Measurements from ENCODE around the gene SORL1.

The SORL1 gene

DNA sequence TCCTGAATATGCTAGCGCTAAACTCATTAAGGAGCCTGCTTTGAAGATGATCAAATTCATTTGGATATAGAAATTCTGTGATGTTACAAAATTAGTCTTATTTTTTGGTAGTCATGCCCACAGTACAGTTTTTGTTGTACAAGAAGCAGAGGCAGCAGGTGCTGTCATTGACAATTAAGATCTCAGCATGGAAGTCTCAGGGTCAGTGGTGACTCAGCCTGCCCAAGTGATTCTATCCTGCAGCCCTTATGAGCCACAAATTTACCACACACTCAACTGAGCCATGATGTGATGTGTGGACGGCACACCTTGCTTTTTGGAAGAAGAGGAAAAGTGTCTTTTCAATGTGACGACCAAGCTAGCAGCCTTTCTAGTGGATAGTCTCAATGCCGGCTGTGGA is 154.2 kb downstream of the SORL1 start:
- no peaks in the 10 kb centered on the region for H3F3A ChIP-seq (ENCODE audit: low read depth)
- no peak overlapping the region for H2AFZ ChIP-seq (ENCODE audit: low read length)
- no peaks in the 10 kb centered on the region for H3K9me2 ChIP-seq (replicated peaks; ENCODE audit: low read depth, low read length)
- H3K9ac ChIP-seq (ENCODE audit: low read depth, low read length, poor library complexity, severe bottlenecking): no peak overlapping the region
- H3K27me3 ChIP-seq (ENCODE audit: insufficient read depth, low read length, poor library complexity, severe bottlenecking): no peaks in the 10 kb centered on the region
- peaks cover 9% of the 10 kb centered on the region; the same call in 1 of the 2 replicates for H3K79me2 ChIP-seq (ENCODE audit: insufficient read depth, low read length)
- H4K20me1 ChIP-seq (ENCODE audit: insufficient read depth, low read length, poor library complexity, severe bottlenecking): peaks cover 15% of the 10 kb centered on the region
- no peaks in the 10 kb centered on the region for H3K4me1 ChIP-seq (ENCODE audit: insufficient read depth, low read length, poor library complexity, severe bottlenecking)
- H3K4me3 ChIP-seq (ENCODE audit: low read length, poor library complexity, severe bottlenecking): no peak overlapping the region
- peaks cover 100% of the 10 kb centered on the region for H3K36me3 ChIP-seq (ENCODE audit: insufficient read depth, low read length)
- no peak overlapping the region for H3K4me2 ChIP-seq (ENCODE audit: low read depth, low read length, poor library complexity, severe bottlenecking)
- TF ChIP-seq, protein P1, sequence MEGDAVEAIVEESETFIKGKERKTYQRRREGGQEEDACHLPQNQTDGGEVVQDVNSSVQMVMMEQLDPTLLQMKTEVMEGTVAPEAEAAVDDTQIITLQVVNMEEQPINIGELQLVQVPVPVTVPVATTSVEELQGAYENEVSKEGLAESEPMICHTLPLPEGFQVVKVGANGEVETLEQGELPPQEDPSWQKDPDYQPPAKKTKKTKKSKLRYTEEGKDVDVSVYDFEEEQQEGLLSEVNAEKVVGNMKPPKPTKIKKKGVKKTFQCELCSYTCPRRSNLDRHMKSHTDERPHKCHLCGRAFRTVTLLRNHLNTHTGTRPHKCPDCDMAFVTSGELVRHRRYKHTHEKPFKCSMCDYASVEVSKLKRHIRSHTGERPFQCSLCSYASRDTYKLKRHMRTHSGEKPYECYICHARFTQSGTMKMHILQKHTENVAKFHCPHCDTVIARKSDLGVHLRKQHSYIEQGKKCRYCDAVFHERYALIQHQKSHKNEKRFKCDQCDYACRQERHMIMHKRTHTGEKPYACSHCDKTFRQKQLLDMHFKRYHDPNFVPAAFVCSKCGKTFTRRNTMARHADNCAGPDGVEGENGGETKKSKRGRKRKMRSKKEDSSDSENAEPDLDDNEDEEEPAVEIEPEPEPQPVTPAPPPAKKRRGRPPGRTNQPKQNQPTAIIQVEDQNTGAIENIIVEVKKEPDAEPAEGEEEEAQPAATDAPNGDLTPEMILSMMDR (conservative IDR thresholded peaks at IDR 0.05; ENCODE audit: low read length): no peak
- TF ChIP-seq EZH2phosphoT487 (IDR thresholded peaks at IDR 0.05; ENCODE audit: borderline replicate concordance): no peak
- no peaks in the 10 kb centered on the region for H3K9me3 ChIP-seq (ENCODE audit: insufficient read depth, low read depth, low read length)

DNA sequence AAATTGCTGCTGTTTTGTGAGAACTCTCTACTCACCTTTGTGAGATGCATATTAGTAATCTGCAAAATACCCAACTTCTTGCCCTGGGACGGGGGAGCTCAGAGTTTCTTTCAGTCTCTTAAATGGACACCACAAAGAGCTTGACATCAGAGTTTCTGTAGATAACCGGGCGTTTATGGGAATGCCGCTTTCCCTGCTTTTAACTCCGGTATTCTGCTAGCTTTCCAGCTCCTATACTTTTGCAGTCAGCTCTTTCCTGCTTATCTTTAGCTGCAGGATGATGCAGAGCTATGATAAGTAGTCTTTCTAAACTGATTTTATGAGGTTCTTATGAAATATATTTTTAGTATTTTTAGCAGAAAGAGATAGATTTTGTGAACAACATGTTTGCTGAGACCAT is 155.2 kb downstream of the SORL1 start:
- Histone ChIP-seq H3K4me3 (ENCODE audit: low read length, poor library complexity, severe bottlenecking) (no peak overlapping the region), H3K27me3 (ENCODE audit: insufficient read depth, low read length, poor library complexity, severe bottlenecking) (no peaks in the 10 kb centered on the region), H4K20me1 (ENCODE audit: insufficient read depth, low read length, poor library complexity, severe bottlenecking) (peaks cover 7% of the 10 kb centered on the region), H3F3A (ENCODE audit: low read depth) (no peaks in the 10 kb centered on the region), H3K9ac (ENCODE audit: low read depth, low read length, poor library complexity, severe bottlenecking) (no peak overlapping the region), H3K4me1 (ENCODE audit: insufficient read depth, low read length, poor library complexity, severe bottlenecking) (no peaks in the 10 kb centered on the region), H3K4me2 (ENCODE audit: low read depth, low read length, poor library complexity, severe bottlenecking) (no peak overlapping the region), H3K9me2 (replicated peaks; ENCODE audit: low read depth, low read length) (no peaks in the 10 kb centered on the region), H3K79me2 (ENCODE audit: insufficient read depth, low read length) (0 out of 2 replicates have a peak, but pooled peaks cover 1% of the 10 kb centered on the region), H3K9me3 (ENCODE audit: insufficient read depth, low read depth, low read length) (no peaks in the 10 kb centered on the region), H2AFZ (ENCODE audit: low read length) (no peak overlapping the region), H3K36me3 (ENCODE audit: insufficient read depth, low read length) (peaks cover 100% of the 10 kb centered on the region)
- TF ChIP-seq, protein P1 (conservative IDR thresholded peaks at IDR 0.05; ENCODE audit: low read length): no peak
- no peak for TF ChIP-seq EZH2phosphoT487 (IDR thresholded peaks at IDR 0.05; ENCODE audit: borderline replicate concordance)

DNA sequence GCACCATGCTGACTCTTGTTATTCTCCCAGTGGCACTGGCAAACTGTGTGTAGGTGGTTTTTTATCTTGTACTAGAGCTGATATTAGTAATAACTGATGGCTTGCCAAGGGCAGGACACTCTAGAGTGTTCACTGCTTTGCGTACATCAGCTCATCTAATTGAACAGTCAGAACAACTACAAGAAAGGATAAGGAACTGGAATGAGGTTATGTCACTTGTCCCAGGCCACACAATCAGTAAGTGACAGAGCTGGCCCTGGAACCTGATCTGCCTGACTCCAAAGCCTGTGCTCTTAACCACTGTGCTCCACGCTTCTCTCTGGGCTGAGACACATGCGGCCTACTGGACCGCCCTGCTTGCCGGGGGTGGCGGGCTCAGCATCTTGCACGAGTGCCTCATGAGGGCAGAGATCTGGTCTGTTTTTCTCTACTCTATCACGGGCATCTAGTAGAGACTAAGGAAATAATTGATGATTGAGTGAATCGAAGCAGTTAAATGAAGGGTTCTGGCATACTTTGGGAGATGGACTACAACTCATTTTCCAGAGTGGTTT is 156.5 kb downstream of the SORL1 start:
- H3F3A ChIP-seq (ENCODE audit: low read depth): no peaks in the 10 kb centered on the region
- no peaks in the 10 kb centered on the region for H3K9me3 ChIP-seq (ENCODE audit: insufficient read depth, low read depth, low read length)
- no peaks in the 10 kb centered on the region for H3K79me2 ChIP-seq (ENCODE audit: insufficient read depth, low read length)
- H3K4me3 ChIP-seq (ENCODE audit: low read length, poor library complexity, severe bottlenecking): no peak overlapping the region
- H3K9ac ChIP-seq (ENCODE audit: low read depth, low read length, poor library complexity, severe bottlenecking): no peak overlapping the region
- no peak overlapping the region for H2AFZ ChIP-seq (ENCODE audit: low read length)
- H3K4me1 ChIP-seq (ENCODE audit: insufficient read depth, low read length, poor library complexity, severe bottlenecking): no peaks in the 10 kb centered on the region
- H3K9me2 ChIP-seq (replicated peaks; ENCODE audit: low read depth, low read length): no peaks in the 10 kb centered on the region
- TF ChIP-seq EZH2phosphoT487 (IDR thresholded peaks at IDR 0.05; ENCODE audit: borderline replicate concordance): no peak
- TF ChIP-seq, protein P1 (conservative IDR thresholded peaks at IDR 0.05; ENCODE audit: low read length): no peak
- no peak overlapping the region for H3K4me2 ChIP-seq (ENCODE audit: low read depth, low read length, poor library complexity, severe bottlenecking)
- peaks cover under 1% of the 10 kb centered on the region for H4K20me1 ChIP-seq (ENCODE audit: insufficient read depth, low read length, poor library complexity, severe bottlenecking)
- peaks cover 100% of the 10 kb centered on the region for H3K36me3 ChIP-seq (ENCODE audit: insufficient read depth, low read length)
- no peaks in the 10 kb centered on the region for H3K27me3 ChIP-seq (ENCODE audit: insufficient read depth, low read length, poor library complexity, severe bottlenecking)

All from Loucy (cell line).